HG02938 (cell line): Measurements from ENCODE around the gene PID1.

ENCODE experiments used
- ATAC-seq: cut with Tn5 transposase; IDR thresholded peaks from one replicate; pipeline ENCODE4 v1.9.1; 2021; ENCODE audit warnings: mild to moderate bottlenecking, moderate library complexity; ENCODE audit not compliant: unreplicated experiment

The PID1 gene

GRCh38 chr2:229261599-229261998, 9.5 kb downstream of the PID1 start:
- ATAC-seq = no peak

- ATAC-seq = no peak
Observed at GRCh38 chr2:229261076-229261475, 10.0 kb downstream of the PID1 start.

DNA sequence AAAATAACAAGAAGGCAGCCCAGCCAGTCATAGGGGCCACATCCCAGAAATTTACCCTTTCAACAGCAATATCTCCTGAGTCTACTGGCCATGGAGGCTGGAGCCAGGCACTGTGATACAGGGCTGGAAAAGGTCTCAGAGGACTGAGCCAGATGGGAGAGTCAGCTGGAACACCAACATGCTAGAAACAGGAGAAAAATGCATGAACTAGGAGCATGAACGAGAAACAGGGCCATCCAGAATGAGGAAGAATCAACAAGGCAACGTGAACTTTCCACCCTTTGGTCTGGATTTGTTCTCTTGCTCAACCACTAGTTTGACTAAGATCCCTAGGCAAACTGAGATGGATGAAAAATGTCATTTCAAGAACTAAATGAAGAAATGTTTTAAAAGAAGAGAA, 13.1 kb downstream of the PID1 start:
- ATAC-seq = no peak

- no peak for ATAC-seq
Observed at GRCh38 chr2:229256376-229256775, 14.7 kb downstream of the PID1 start.

DNA sequence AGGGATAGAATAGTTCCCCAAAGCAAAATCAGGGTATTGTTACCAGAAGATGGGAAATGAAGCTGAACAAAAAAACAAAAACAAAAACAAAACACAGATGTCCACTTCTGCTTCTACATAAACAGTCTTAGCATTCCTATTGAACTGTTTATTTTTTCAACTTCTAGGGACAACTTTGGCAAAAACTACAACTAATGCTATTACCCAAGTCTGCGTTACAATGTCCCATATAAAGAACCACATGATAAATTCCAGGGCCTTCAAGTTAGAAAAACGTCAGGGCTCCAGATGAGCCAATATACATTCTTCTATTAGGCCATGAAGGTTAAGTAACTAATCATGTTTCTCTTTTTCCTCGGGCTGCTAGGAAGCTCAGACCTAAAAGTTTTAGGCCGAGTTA, 16.9 kb downstream of the PID1 start:
- ATAC-seq = no peak

GRCh38 chr2:229252996-229253395, 18.1 kb downstream of the PID1 start:
- no peak for ATAC-seq

DNA sequence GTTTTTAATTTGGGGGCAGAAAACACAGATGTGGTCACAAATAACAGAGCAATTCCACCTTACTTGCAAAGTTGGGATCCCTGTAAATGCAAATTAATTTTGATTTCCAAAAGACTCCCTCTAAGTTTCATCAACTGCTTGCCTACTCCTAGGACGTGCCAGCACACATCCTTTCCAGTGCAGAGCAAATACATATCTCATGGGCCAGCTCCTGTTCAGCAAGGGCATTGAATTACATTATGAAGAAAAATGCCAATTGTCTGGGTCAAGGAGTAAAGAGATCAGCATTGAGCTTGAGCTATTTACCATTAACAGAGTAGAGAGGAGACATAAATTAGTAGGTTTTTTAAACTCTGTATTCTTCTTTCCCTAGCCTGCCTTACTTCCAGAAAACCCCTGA, 18.8 kb downstream of the PID1 start:
- ATAC-seq = no peak

GRCh38 chr2:229249536-229249935, 21.6 kb downstream of the PID1 start:
- no peak for ATAC-seq

- ATAC-seq = no peak
Observed at GRCh38 chr2:229246334-229246733, 24.8 kb downstream of the PID1 start.

DNA sequence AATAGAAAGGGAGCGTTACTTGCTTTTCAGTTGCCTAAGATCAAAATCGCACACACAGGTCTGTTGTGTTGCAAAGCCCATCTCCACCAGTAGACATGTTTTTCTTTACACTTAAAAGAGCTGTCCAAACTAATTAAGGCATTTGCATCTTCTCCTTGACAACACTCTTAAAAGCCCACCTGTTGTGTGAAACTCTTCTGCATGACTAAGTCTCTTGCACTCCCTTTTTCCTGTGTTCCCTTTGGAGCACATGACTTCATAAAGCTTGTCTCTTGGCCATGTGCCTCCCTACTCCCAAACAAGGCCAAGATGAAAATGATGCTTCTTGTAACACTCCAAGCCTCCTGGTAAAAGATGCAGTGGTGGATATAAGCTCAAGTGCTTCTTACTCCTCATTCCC, 26.1 kb downstream of the PID1 start:
- ATAC-seq = no peak

DNA sequence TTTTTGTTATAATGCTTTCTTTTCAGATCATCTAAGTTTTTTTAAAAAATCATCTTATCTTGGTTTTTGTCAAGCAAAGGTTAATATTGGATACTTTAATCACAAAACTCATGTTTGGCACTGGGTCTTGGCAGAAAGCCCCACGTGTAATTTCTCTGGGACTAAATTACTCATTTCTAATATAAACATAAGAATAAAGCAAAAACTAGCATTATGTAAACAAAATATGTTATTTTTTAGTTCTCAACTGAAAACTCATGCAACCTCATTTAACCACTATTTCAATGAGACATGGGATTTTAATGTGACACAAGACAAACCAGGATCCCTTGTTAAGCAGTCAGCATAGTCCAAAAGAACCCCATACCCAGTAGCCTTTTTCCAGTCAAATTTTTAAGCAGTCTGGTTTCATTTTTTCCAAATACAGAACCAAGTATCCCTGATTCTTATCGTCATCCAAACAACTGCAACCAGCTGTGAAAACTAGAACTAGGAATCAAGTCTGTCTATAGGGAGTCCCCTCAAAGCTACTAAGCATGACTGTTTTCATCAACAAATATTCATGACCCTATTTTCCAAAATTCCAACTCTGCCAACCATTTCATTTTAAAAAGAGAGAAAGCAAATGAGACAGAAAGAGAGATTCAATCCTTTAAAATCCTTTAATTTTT, 27.1 kb downstream of the PID1 start:
- ATAC-seq = no peak

DNA sequence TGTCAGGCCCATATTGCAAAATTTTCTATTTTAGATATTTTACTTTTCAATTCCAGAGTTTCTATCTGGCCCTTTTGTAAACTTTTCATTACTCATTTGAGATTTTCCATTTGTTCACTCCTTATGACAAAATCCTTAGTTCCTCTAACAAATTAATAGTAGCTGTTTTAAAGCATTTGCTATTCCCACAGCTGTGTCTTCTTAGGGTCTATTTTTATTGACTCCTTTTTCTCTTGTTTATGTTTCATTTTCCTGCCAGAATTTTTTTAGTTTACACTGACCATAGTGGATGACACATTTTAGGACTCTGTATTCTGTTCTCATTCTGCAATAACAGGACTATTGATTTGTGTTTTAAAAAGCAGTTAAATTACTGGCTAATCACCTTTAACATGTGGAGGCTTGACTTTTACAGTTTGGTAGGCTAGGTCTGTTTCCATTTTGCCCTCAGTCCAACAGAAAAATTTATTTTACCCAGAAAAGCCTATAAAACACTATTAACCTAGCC, 30.0 kb downstream of the PID1 start:
- ATAC-seq = no peak

DNA sequence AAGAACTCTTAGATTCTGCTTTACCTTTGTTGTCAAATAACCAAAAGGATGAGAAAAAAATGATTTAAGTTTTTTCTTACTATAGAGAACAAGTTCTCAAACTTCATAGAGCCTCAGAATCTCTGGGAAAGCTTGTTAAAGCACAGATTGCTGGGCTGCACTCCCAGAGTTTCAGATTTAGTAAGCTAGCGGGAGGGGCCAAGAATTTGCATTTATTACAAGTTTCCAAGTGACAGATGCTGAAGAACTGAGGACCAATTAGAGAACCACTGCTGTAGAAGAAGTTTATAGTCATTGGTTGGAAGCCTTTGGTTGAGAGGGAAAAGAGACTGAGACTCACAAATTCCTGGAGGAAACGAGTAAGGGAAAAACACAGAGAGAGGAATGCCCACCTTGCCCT, 32.1 kb downstream of the PID1 start:
- ATAC-seq = no peak

DNA sequence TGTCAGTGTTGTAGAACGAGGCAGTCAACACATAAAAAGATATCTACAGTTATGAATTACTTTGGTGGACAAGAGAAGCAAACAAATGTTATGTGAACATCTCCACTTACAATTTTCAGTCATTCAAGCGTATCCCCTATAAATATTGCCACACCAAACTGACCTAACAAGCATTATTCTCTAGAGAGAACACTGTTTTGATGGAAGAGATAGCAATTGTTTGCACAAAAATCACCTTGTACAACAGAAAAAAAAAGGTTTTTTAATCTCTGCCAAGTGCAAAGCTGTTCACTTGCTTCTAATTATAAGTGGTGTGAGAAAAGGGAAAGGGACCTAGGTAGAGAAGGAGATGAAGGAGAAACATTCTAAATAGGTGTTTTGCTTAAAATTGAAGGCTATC, 33.8 kb downstream of the PID1 start:
- ATAC-seq = no peak

DNA sequence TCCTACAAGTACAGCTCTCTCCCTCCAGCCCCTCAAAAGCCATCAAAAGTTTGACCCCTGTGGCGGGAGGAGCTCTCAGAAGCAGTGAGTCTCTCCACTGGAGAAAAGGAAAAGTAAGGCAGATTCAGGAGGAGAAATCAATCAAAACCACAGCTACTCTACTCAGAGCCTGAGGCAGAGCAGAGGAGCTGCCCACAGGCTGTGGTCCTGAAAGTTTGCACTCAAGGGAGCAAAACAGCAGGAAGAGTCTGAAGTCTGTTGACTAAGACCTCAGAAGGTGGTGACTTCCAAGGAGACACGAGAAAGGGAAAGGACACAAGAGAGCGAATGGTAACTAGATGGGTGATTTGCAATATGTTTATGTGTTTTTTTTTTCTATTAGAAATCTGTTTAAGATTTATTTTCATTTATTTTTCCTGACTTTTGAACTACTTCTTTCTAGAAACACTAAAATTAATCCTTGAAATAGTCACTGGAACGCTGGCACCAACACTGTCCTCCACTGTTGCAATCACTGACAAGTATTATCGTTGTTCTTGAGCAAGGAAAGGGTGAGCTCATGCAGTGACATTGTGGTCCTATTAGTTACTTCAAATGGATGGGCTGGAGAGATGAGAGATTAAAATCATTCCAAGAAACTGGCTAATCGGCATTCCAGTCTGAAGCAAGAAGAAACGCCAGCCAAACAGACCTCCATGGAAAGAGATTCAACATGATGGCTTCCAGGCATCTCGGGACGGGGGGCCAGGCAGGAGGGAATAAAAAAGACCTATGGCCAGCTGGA, 35.8 kb downstream of the PID1 start:
- no peak for ATAC-seq

GRCh38 chr2:229231885-229232284, 39.2 kb downstream of the PID1 start:
- ATAC-seq = no peak

- no peak for ATAC-seq
Observed at GRCh38 chr2:229231328-229231868, 39.7 kb downstream of the PID1 start.

DNA sequence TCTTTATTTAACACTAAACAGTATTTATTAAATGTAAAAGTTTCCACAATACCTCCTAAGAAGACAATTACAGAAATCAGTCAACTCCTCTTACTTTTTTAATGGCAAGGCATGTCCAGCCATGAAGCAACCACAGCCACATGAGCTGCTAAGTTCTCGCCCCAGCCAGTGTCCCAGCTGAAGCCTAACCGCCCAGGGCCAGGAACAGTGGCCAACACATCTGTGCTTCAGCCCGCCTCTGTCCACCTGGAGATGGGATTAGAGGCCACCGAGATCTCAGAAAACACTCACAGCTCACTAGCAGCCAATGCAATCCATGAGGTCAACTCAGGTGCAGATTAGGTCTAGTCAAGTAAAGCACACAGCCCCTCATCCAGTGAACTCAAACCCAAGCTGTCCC, 40.2 kb downstream of the PID1 start:
- no peak for ATAC-seq

DNA sequence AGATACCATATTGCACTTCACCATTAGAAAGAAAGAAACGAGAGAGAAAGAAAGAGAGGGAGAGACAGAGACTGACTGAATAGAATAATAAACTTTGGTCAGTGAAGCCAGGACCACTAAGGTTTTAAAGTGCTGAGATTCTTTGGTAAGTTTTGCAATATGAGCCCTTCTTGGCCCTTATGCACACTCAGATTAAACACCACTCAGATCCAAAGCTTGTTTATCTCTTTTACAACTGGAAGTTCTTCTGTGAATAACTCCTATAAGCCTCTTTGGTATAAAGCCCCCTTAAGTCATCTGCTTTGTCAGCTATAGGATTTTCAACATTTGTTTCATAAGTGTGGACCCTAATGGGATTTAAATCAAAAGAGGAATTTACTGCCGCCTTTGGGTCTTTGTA, 40.8 kb downstream of the PID1 start:
- ATAC-seq = no peak

- no peak for ATAC-seq
Observed at GRCh38 chr2:229226382-229226781, 44.7 kb downstream of the PID1 start.

DNA sequence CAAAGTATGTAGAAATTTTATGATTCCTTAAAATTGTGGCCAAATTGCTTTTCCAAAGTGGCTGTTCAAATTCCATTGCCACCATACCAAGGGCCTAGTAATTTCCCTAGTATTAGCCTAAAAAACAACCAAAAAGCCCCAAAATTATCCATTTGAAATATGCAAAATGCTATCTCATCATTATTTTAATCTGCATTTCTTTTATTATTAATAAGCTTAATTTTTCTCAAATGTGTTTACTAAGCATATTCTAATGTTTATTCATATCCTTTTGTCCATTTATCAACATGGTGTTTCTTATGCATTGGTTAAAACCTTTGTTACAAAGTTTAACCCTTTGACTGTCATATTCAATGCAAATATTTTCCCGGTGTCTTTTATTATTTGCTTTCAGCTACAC, 48.0 kb downstream of the PID1 start:
- ATAC-seq = no peak

GRCh38 chr2:229221641-229222040, 49.4 kb downstream of the PID1 start:
- no peak for ATAC-seq
